ENCODE data around the gene NKIRAS1.

DNA sequence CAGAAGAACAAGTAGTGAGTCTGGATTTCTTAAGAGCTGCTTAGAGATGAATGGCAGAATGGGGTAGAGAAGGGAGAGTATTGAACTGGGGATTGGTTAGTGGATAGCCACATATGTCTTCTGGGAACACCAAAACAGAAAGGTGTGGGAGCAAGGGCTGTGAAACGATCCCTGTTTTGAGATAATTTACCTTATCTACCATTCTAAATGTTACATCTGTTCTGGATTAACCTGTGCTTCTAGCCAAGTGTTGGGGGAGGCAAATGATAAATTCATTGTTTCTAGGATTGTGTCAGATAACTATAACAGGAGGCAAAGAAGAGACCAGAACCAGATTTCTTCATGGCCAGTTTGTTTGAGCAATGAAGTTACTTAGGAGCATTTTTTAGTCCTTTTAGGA is 36.7 kb upstream of the NKIRAS1 start:
- no peak for TF ChIP-seq POLR2A (IDR thresholded peaks at IDR 0.05; ENCODE audit: low read depth)
- TF ChIP-seq, protein P1, sequence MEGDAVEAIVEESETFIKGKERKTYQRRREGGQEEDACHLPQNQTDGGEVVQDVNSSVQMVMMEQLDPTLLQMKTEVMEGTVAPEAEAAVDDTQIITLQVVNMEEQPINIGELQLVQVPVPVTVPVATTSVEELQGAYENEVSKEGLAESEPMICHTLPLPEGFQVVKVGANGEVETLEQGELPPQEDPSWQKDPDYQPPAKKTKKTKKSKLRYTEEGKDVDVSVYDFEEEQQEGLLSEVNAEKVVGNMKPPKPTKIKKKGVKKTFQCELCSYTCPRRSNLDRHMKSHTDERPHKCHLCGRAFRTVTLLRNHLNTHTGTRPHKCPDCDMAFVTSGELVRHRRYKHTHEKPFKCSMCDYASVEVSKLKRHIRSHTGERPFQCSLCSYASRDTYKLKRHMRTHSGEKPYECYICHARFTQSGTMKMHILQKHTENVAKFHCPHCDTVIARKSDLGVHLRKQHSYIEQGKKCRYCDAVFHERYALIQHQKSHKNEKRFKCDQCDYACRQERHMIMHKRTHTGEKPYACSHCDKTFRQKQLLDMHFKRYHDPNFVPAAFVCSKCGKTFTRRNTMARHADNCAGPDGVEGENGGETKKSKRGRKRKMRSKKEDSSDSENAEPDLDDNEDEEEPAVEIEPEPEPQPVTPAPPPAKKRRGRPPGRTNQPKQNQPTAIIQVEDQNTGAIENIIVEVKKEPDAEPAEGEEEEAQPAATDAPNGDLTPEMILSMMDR (IDR thresholded peaks at IDR 0.05), result no peak

Measured in esophagus muscularis mucosa (tissue), 3 donors.